Measurements from ENCODE around the gene TM7SF2. TPM values are rescaled to one million over a fixed set of nuclear protein-coding genes. Genes with fewer than 3 reads are reported as not detected.

TM7SF2 gene
- total RNA-seq, 1 experiment from 2014 or later: 74.8 TPM

GRCh38 chr11:65126624-65127274 lies 15.1 kb downstream of the TM7SF2 start:
- no peak overlapping the region for H3K4me2 ChIP-seq (ENCODE audit: insufficient read depth, insufficient read length, low read length)
- Mint-ChIP-seq H3K4me1 (peaks cover 0 to 6% of the 10 kb centered on the region in 2 experiments; a peak in 1 of 4 replicates), H3K9me3 (no peaks in the 10 kb centered on the region), H3K27ac (no peak overlapping the region), H3K27me3 (ENCODE audit: low read depth) (no peaks in the 10 kb centered on the region), H3K36me3 (ENCODE audit: insufficient read depth in 1 of 3, low read depth in 3 of 3) (peaks cover 19 to 58% (median 58%) of the 10 kb centered on the region in 3 experiments), H3K4me3 (no peak overlapping the region; a peak in 1 of 5 replicates)
- no peak overlapping the region for H3K18ac ChIP-seq (ENCODE audit: insufficient read length, low read depth, low read length)
- no peak overlapping the region for H3K4ac ChIP-seq (ENCODE audit: low read depth, low read length)
- WGBS (ENCODE audit: extremely low coverage, insufficient read length, low lambda C conversion rate): no CpG with 5 or more reads among the region's 6 CpGs
- H3K79me1 ChIP-seq (ENCODE audit: insufficient read depth, low read depth, low read length, poor library complexity, severe bottlenecking): peaks cover 5% of the 10 kb centered on the region
- H3K9me3 ChIP-seq (ENCODE audit: control insufficient read depth, low read depth, low read length): no peaks in the 10 kb centered on the region
- H3T11ph ChIP-seq (ENCODE audit: low read length): no peak overlapping the region
- no peak overlapping the region for H2BK20ac ChIP-seq (ENCODE audit: low read depth, low read length, poor library complexity, severe bottlenecking)
- H3K4me1 ChIP-seq (ENCODE audit: insufficient read depth, low read length): no peaks in the 10 kb centered on the region
- no peak overlapping the region for H3K14ac ChIP-seq (ENCODE audit: insufficient read depth, low read length)
- H4K5ac ChIP-seq (ENCODE audit: insufficient read length, low read depth, low read length): no peak overlapping the region
- no peak for DNase-seq
- H4K8ac ChIP-seq (replicated peaks; ENCODE audit: insufficient read length, low read depth, low read length): no peak overlapping the region
- peaks cover 3% of the 10 kb centered on the region; the same call in 1 of the 2 replicates for H3K79me2 ChIP-seq (ENCODE audit: insufficient read depth, low read length)
- H3K23me2 ChIP-seq (ENCODE audit: insufficient read length, low read depth, low read length, poor library complexity, severe bottlenecking): no peaks in the 10 kb centered on the region
- H3K23ac ChIP-seq (ENCODE audit: insufficient read length, low read depth, low read length): no peak overlapping the region
- H3K27me3 ChIP-seq (ENCODE audit: insufficient read depth, low read length): no peaks in the 10 kb centered on the region
- H2BK15ac ChIP-seq (ENCODE audit: low read depth, low read length): no peak overlapping the region
- H3K9ac ChIP-seq (ENCODE audit: extremely low read depth, insufficient read length, low read length): no peak overlapping the region
- H3K27ac ChIP-seq (ENCODE audit: insufficient read length, low read depth, low read length): no peak overlapping the region
- H4K91ac ChIP-seq (ENCODE audit: insufficient read length, low read depth, low read length): no peak overlapping the region
- no peak overlapping the region for H2AK5ac ChIP-seq (ENCODE audit: insufficient read length, low read length)
- no peak overlapping the region for H2BK5ac ChIP-seq (ENCODE audit: insufficient read length, low read length)
- H4K20me1 ChIP-seq (ENCODE audit: control insufficient read depth, insufficient read depth, insufficient read length): no peaks in the 10 kb centered on the region
- TF ChIP-seq CTCF (conservative IDR thresholded peaks at IDR 0.05): no peak
- H2BK12ac ChIP-seq (ENCODE audit: insufficient read length, low read depth, low read length): no peak overlapping the region
- H3K56ac ChIP-seq (ENCODE audit: insufficient read length, low read depth, low read length): no peak overlapping the region
- no peak overlapping the region for H2BK120ac ChIP-seq (ENCODE audit: low read depth, low read length, poor library complexity, severe bottlenecking)
- H2AFZ ChIP-seq (ENCODE audit: low read length): no peak overlapping the region
